Measurements from ENCODE around the gene NPHP1.

DNA sequence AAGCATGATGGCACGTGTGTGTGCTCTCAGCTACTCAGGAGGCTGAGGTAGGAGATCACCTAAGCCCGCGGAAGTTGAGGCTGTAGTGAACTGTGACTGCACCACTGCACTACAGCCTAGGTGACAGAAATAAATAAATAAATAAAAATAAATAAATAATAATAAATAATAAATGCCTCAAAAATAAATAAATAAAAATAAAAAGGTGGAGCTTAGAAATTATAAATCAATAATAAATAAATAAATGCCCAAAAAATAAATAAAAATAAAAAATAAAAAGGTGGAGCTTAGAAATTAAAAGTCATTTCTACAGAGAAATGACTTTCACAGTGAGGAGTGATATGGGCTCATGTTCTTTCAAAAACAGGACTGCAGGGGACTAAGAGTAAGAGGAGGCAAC, 83.2 kb downstream of the NPHP1 start:
- TF ChIP-seq, protein P1, sequence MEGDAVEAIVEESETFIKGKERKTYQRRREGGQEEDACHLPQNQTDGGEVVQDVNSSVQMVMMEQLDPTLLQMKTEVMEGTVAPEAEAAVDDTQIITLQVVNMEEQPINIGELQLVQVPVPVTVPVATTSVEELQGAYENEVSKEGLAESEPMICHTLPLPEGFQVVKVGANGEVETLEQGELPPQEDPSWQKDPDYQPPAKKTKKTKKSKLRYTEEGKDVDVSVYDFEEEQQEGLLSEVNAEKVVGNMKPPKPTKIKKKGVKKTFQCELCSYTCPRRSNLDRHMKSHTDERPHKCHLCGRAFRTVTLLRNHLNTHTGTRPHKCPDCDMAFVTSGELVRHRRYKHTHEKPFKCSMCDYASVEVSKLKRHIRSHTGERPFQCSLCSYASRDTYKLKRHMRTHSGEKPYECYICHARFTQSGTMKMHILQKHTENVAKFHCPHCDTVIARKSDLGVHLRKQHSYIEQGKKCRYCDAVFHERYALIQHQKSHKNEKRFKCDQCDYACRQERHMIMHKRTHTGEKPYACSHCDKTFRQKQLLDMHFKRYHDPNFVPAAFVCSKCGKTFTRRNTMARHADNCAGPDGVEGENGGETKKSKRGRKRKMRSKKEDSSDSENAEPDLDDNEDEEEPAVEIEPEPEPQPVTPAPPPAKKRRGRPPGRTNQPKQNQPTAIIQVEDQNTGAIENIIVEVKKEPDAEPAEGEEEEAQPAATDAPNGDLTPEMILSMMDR (IDR thresholded peaks at IDR 0.05; ENCODE audit: insufficient read depth, low read length, poor library complexity, severe bottlenecking), result no peak
- TF ChIP-seq EZH2phosphoT487 (conservative IDR thresholded peaks at IDR 0.05; ENCODE audit: low read length), result no peak
